GM19240 (cell line): ENCODE results near the gene RNF111.

ENCODE experiments used
- DNase-seq: peaks from one replicate; pipeline ENCODE4 v3.0.0; 2011; ENCODE audit warnings: low spot score; ENCODE audit not compliant: insufficient read length

RNF111 gene

DNA sequence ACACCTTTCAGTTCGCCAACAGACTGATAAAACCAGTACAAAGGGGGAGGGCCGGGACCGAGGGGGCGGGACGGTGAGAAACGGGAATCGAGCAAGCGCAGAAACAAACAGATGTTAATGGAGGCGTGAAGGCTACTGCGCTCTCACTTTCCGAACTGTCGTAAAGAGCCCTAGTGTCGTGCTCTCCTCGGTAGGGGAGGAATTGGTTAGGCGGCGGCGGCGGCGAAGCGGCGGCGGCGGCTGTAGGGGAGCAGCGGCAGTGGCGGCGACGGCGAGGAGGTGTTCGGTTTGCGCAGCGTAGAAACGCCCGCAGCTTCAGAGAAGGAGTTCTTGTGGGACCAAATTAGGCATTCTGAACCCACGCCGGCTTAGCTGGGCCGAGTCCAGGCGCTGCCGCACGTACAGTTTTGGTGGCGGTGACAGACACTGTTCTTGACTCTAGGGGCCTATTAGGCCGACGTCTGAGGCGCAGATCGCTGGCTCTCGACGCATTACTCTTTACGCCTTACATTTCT, at the start of gene RNF111:
RNF111 (plus strand) TSS at position 173 of the 515 bp plus-strand sequence. CDS start 43,160 bp downstream, outside the sequence.
- peak; percentile 51 for DNase-seq

DNA sequence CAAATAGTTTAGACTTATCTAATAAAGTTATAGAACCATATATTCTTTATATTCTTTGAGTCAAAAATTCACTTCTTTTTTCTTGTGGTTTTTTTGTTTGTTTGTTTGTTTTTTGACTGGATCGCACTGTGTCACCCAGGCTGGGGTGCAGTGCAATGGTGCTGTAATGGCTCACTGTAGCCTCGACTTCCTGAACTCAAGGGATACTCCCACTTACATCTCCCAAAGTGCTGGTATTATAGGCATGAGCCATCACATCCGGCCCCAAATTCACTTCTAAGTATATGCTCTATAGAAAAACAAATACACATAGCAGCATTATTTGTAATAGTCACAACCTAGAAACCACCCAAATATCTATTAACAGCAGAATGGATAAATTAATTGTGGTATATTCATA, 40.3 kb upstream of the RNF111 start:
- no peak for DNase-seq

DNA sequence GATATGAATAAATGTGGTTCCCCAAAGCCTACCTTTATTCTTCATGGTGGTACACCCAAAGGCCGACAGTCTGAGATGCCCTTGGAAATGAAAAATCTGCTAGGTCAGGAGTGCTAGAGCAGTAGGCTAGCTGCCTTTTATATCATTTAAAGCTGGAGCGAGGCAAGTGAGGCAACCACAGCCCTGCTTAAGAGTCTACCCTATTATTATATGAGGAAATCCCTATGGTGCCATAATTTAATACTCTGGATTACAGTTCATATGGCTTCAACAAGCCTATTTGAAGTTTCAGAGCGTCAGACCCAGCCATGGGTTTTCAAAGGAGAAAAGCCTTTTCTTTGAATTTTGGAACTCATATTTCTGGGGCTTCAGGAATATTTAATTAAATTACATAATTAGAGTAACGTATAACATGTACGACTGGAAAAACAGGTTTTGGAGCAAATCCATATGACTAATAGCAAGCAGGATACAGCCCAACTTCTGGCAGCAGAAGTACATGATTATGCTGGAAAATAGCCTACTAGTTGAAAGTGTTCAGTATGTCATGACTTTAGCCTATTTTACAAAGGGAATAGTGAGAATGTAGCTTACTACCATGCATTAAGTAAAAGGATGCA, 36.0 kb upstream of the RNF111 start:
- no peak for DNase-seq

DNA sequence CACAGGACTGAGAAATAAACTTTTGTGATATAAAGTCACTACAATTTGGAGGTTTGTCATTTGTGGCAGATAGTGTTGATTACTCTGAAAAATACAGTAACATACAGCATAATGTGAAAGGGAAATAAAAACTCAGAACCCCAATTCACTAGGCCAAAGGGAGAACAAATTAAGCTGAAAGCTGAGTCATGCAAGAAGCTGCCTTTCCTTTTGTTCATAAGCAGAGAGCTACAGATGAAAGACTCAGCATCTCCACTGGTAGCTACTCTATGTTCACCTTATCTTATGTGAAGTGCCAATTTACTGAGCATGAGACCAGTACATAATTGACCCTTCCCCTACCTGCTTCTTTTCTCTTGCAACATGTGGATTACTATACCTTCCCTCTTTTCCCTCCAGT, 34.7 kb upstream of the RNF111 start:
- DNase-seq: no peak

DNA sequence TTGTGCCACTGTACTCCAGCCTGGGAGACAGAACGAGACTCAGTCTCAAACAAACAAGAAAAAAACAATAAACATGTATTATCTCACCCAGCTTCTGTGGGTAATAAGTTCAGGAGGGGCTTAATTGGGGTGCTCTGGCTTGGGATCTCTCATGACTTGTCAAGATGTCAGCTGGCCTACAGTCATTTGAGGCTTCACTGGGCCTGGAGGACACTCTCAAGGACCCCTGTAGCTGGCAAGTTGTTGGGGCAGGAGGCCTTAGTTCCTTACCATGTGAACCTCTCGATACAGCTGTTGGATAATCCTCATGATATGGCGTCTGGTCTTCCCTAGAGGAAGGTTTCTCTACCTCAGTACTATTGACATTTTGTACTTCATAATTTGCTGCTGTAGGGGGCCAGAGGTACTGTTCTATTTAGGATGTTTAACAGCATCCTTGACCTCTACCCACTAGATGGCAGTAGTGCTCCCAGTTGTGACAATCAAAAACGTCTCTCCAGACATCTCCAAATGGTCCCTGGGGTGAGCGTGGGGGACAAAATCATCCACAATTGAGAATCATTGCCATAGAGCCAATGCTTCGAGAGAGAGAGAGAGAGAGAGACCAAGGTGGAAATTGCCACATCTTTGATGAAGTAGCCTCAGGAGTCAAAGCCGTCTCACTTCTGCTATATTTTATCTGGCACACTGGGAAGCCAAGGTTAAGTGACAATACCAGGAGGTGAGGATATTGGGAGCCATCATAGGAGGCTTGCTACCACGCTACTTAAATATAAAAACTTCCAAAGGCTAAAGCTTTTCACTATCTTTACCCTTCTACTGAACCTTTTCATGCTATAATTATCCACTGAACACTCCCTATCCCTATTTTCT, 30.1 kb upstream of the RNF111 start:
- DNase-seq: peak; percentile 20

DNA sequence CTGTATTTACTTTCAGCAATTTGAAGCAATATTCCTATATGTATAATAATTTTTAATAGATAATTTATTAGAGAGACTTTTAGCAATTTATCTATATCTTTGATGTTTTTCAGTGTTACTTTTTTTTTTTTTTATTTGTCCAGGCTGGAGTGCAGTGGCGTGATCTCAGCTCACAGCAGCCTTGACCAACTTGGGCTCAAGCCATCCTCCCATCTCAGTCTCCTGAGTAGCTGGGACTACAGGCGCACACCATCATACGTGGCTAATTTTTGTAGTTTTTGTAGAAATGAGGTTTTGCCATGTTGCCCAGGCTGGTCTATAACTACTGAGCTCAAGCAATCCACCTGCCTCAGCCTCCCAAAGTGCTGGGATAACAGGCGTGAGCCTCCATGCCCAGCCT, 28.7 kb upstream of the RNF111 start:
- no peak for DNase-seq

DNA sequence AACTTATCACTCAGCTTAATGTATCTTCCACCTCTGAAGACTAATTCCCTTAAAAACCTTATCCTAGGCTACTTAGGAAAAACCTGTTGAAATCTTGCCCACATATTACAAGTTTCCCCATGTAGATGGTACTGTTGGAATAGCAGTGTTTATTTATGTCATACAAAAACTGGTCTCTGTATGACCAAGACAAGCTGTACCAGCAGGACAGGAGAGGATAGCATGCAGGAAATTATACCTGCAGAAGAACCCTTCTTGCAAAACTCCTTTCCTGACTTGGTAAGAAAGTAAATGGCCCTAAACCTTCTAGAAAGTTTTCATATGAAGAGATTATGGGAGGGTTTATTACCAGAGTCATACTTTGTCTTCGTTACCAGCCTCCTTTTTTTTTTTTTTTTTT, 25.3 kb upstream of the RNF111 start:
- no peak for DNase-seq

DNA sequence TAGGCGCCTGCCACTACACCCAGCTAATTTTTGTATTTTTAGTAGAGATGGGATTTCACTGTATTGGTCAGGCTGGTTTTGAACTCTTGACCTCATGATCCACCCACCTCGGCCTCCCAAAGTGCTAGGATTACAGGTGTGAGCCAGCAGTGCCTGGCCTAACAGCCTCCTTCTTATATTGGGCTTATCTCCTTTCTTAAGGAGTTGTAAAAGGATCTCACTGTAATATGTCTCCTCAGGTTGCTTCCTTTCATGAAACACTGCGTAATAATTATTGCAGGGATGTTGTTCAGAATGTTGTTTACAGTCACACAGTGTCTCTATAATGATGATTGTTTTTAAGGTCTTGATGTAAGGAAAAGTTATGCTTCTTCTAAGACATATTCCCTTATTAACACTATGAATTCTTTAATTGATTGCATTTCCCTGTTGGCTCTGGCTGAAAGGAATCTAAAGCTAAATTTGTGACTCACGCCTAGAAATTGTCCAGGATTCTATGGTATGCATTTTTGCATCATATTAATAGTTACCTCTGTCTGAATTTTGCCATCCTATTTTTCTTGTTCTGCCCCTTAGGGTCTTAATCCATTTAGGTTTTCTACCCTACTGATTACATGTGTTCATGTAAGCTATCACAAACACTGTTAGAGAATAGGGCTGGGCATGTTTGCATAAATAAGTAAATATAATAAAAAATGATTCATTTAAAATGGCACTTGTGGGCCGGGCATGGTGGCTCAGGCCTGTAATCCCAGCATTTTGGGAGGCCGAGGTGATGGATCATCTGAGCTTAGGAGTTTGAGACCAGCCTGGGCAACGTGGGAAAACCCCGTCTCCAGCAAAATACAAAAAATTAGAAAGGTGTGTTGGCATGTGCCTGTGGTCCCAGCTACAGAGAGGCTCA, 24.5 kb upstream of the RNF111 start:
- DNase-seq: no peak

DNA sequence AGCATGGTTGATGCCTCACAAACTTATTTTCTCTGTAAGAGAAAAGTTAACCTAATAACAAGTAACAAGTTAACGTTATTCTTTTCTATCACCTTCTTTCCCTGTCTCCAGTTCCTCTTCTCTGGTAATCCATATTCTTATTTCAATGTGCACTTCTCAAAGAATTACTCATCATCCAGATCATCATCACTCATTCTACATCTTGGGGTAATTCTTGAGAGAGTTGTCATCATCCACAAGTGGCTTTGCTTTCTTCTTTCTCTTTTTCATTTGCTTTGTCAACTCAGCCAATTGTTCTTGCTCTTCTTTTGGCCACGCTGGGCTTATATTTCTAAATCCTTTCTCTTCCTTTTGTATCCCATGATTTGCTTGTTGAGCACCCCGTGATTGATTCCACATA, 20.8 kb upstream of the RNF111 start:
- DNase-seq: no peak

DNA sequence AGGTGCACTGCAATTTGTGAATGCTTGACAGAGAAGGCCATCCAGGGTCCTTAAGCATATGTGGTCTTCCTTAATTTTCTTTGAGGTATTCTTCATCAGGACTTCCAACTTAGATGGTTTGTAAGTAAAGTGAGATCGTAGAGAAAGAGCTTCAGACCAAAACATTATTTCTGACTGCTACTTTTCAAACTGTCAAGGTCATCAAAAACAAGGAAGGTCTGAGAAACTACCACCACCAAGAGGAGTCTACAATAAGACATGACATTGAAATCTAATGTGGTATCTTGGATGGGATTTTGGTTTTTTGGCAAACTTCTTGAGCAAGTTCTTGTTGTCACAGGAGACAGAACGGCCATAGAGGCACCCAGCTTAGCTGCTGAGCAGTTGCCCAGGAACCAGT, 20.0 kb upstream of the RNF111 start:
- no peak for DNase-seq

DNA sequence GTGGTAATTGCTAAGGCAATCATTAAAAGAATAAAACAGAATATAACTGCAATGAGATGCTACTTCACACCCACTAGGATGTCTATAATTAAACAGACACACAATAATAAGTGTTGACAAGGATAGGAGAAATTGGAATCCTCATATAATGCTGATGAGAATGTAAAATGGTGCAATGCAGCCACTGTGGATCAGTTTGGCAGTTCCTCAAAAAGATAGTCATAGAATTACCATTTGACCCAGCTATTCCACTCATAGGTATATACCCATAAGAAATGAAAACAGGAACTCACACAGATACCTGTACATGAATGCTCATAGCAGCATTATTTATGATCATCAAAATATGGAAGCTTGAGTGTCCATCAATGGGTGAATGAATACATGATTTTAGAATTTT, 9.6 kb upstream of the RNF111 start:
- no peak for DNase-seq

DNA sequence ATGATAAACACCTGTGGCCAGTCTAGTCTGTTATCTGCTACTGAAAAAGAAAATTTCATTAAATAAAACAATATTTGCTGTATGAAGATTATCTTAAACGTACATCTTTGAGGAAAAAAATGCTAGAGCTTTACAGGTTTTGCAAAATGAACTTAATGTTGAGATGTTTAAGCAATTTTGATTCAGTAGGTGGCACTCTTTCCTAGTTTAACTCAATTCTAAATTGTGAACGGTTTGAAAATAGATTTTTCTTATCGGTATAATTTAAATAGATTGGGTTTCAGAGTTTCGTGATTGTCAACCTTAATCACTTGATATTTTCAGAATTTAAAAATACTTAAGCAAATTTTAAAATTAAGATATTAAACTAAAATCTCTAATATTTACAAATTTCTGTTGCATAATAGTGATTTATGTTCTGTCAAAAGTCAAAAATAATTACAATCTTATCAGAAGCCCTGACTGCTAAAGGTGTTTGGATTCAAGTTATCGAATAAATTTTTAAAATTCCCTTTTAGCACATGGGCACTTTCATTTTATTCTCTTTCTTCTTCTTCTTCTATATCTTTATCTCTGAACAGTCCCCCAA, 7.0 kb upstream of the RNF111 start:
- no peak for DNase-seq

DNA sequence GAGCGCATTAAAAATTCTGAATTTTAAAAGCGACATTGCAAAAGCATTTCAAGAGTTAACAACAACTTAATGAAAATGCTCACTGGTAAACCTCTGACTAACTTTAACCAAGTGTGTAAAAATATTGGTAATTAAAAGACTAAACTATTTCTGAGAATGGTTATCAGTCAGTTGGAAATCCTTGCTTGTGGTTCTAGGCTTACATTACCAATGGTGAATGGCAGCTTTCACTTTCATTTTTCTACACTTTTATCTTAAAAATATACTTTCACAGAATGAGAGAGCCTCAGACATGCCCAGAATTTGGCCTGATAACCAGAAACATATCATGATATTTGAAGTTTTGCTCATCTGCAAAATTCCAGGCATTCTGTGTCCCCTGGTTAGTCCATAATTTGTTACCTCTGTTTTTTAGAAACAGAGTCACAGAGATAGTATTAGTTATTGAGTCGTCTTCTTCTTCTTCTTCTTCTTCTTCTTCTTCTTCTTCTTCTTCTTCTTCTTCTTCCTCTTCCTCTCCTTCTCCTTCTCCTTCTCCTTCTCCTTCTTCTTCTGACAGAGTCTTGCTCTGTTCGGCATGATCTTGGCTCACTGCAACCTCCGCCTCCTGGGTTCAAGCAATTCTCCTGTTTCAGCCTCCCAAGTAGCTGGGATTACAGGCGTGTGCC, 5.5 kb upstream of the RNF111 start:
- no peak for DNase-seq

DNA sequence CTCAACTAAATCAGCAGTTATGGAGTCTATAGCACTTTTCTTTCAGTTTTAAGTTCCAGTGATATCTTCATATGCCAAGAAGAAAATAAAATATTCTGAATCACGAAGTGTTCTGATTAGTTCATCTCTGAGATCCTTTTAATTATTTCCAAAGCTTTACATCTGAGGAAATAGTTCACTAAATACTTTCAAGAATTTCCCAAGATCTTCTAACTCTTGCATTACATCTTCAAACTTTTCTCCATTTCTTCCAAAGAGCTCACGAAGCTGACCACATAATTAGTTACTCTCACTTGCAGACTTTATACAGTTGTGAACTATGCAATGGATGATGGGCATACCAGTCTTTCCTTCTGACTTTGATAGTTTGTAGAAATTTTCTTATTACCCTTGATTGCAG, 4.2 kb upstream of the RNF111 start:
- no peak for DNase-seq

DNA sequence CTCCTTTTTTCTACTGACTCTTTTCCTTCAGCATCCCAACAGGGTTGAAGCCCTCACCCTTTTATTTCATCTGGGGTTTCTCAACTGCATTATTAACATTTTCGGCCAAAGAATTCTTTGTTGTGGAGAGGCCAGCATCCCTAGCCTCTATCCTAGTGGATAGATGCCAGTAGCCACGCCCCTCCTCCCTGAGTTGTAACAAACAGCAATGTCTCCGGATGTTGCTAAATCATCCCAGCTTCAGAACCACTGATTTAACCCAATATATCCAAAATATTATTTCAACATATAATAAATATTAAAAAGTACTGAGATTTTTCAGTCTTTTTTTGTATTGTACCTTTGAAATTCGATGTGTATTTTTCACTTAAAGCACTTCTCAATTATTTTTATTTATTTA, 2.0 kb upstream of the RNF111 start:
- DNase-seq: no peak

DNA sequence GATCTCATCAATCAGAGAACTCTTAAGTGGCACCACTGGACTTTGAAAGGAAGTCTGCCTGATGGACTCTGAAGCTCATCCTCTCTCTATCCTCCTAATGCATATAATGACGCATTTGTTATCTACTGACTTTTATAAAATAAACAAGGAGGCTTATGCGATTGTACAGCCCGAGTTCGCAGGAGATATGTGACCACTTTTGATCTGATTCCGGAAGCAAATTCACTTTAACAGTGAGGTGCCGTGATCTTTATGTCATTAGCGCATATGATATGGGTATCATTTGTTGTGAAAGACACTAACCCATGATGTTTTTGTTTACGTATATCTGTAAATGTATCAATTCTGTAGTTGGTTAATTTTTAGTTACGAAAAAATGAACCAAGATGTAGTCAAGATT, 427 bp upstream of the RNF111 start:
- DNase-seq: no peak

DNA sequence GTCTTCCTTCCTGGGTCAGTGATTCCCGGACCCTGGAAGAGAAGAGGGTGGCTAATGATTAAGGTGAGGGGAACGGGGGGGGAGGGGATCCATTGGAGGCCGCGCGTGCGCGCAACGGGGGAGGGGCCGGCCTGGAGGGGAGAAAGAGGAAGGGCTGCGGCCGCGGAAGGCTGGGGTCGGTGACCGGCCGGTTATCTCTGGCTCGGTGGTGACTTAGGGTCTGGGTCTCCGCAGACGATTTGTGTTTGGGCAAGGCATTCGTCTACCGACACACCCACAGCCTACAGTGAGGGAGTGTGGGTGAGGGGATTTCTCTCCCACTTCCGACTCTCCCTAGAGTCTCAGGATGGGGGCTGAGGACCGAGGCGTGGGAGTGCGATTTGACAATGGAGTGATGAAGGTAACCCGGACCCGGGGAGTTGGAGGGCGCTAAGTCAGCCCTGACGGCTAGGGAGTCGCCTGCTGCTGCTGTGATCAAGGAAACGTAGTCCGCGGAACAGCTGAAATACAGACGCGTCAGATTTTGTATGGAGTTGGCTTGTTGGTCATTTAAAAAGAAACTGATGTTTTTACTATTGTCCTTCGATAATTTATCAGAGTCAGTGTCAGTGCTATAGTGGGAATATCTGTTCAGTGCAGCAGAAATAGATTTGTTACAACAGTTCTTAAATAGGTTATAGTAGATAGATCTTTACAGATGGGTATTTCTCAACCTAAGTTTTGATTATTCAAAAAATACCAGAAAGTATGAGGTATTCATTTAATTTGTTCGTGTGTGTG, 733 bp downstream of the RNF111 start:
- no peak for DNase-seq

DNA sequence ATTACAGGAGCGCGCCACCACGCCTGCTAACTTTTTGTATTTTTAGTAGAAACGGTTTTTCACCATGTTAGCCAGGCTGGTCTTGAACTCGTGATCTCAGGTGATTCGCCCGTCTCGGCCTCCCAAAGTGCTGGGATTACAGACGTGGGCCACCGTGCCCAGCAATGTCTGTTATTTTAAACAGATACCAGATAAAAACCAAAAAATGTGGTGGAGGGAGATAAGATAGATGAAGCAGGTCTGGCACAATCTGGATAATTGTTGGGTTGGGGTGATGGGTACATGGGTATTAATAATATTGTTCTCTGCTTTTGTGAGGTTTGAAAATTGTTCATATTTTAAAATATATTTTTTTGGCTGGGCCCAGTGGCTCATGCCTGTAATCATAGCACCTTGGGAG, 4.7 kb downstream of the RNF111 start:
- no peak for DNase-seq

DNA sequence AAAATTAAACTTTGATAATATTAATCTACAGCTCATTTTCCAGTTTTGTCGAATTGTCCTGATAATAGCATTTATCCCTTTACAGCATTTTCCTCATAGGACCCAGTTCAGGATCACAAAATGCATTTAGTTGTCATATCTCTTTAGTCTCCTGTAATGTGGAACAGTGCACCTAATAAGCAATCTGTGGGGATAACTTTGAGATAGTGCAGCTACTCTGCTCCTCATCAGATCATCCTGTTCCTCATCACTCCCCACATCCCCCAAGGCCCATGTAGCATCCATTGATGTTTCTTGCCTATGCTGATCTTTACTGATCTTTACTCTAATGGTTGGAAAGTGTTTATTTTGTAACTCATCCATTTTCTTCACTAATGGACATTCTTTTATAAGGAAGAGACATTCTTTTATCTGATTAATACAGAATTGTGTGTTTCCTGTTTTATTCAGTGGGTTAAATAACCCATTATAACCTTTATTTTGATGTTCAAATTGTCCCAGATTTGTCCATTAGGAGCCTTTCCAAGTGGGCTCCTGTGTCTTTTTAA, 7.5 kb downstream of the RNF111 start:
- DNase-seq: no peak

DNA sequence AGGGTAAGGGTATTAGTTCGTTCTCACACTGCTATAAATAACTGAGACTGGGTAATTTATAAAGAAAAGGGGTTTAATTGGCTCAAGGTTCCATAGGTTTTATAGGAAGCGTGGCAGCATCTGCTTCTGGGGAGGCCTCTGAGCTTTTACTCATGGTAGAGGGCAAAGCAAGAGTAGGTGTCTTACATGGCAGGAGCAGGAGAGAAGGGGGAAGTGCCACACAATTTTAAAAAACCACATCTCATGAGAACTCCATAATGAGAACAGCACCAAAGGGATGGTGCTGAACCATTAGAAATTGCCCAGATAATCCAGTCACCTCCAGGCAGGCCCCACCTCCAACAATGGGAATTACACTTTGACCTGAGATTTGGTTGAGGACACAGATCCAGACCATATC, 12.2 kb downstream of the RNF111 start:
- DNase-seq: no peak
